Aorta (tissue), 5 donors: Measurements from ENCODE around the gene DLG1. TPM values are rescaled to one million over a fixed set of nuclear protein-coding genes. Genes with fewer than 3 reads are reported as not detected.

Experiments used
- ATAC-seq: fragments of 200-7000 bp; cut with Tn5 transposase; one replicate; pipeline ENCODE4 v1.9.1; 2022; ENCODE audit warnings: moderate library complexity; ENCODE audit not compliant: low FRiP score
- DNase-seq, 2 donors: peaks; one replicate each; pipeline ENCODE4 v3.0.0-alpha.2; 2020
- H3K27ac ChIP-seq, 2 donors: one replicate each; pipeline ENCODE4 v1.5.1; 2013; ENCODE audit warnings: low read length in 2 of 2, mild to moderate bottlenecking in 2 of 2, moderate library complexity in 2 of 2, control low read depth in 1 of 2, inconsistent platforms in 1 of 2, low read depth in 1 of 2
- H3K27me3 ChIP-seq, 2 donors: one replicate each; pipeline ENCODE4 v1.6.1; 2013; ENCODE audit warnings: control low read depth in 1 of 2, low read length in 1 of 2, mild to moderate bottlenecking in 1 of 2, moderate library complexity in 1 of 2; ENCODE audit not compliant: insufficient read depth in 2 of 2, control insufficient read depth in 1 of 2
- H3K36me3 ChIP-seq, 2 donors: one replicate each; pipeline ENCODE4 v1.6.1; 2013; ENCODE audit warnings: control low read depth in 1 of 2, low read length in 1 of 2, mild to moderate bottlenecking in 1 of 2; ENCODE audit not compliant: insufficient read depth in 2 of 2, control insufficient read depth in 1 of 2
- H3K4me1 ChIP-seq, 2 donors: one replicate each; pipeline ENCODE4 v1.6.1; 2013; ENCODE audit warnings: low read length in 2 of 2, control low read depth in 1 of 2, mild to moderate bottlenecking in 1 of 2, moderate library complexity in 1 of 2; ENCODE audit not compliant: insufficient read depth in 2 of 2, control insufficient read depth in 1 of 2
- H3K4me3 ChIP-seq, 2 donors: one replicate each; pipeline ENCODE4 v1.5.1; 2013; ENCODE audit warnings: low read length in 2 of 2, control low read depth in 1 of 2, mild to moderate bottlenecking in 1 of 2
- H3K9me3 ChIP-seq: one replicate; pipeline ENCODE4 v1.6.1; 2013; ENCODE audit warnings: mild to moderate bottlenecking, low read length; ENCODE audit not compliant: control insufficient read depth
- WGBS, 2 donors: extraction: QIAGEN DNeasy Blood & Tissue Kit; methylation state at CpG; one replicate each; pipeline ENCODE4 v1.1.7; 2013; 5-methylcytosine and 5-hydroxymethylcytosine counted together
- intact Hi-C, 2 donors: fragments of 100-400 bp; cut with DNase I; formaldehyde crosslinking; loops; one replicate each; pipeline versions ENCODE4 v1.14.2 to v1.15.0; 2022
- polyA plus RNA-seq, 2 donors: library from polyadenylated mRNA; stranded (reverse); fragments of 200-250 nt; gene quantifications; one replicate each; pipeline ENCODE4 v1.2.3, GENCODE V29; 2013
- total RNA-seq, 2 donors: library from RNA; stranded (reverse); fragmentation: NEBNext Ultra II Directional; extraction: Animal tissue kit (Norgen Biotek cat#: 25700); gene quantifications; one replicate each; pipeline ENCODE4 v1.2.1, GENCODE V29; 2021
- donor health status: healthy with polysubstance abuse.
- donor health status: Bipolar disorder and iron deficiency.
- donor health status: DM: no; HTN: no; CAD: no.
- donor health status: DM: no; HTN: no; CAD: no.
- donor health status: DM: yes; HTN: yes; CAD: no.

The DLG1 gene
- total and polyA plus RNA-seq, 4 donors: 21.2 to 100 (median 51.9) TPM

DNA sequence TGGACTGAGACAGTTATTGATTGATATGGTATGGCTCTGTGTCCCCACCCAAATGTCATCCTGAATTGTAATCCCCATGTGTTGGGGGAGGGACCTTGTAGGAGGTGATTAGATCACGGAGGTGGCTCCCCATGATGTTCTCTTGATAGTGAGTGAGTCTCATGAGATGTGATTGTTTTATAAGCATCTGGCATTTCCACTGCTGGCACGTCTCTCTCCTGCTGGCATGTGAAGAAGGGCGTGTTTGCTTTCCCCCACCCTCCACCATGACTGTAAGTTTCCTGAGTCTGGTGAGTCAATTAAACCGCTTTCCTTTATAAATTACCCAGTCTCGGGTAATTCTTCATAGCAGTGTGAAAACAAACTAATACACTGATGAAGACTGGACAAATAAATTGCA is 163.2 kb downstream of the DLG1 start:
- ATAC-seq (no peak), DNase-seq (no peak)
- no peaks in the 10 kb centered on the region for H3K4me1 ChIP-seq
- no peaks in the 10 kb centered on the region for H3K9me3 ChIP-seq
- no peak overlapping the region for H3K27ac ChIP-seq
- intact Hi-C loops: no loop called here
- no peaks in the 10 kb centered on the region for H3K27me3 ChIP-seq
- no peak overlapping the region for H3K4me3 ChIP-seq
- WGBS, 2 donors: 84 to 87% methylated on average over 5 of the region's 5 CpGs
- H3K36me3 ChIP-seq: peaks cover 3 to 4% of the 10 kb centered on the region in 2 donors

DNA sequence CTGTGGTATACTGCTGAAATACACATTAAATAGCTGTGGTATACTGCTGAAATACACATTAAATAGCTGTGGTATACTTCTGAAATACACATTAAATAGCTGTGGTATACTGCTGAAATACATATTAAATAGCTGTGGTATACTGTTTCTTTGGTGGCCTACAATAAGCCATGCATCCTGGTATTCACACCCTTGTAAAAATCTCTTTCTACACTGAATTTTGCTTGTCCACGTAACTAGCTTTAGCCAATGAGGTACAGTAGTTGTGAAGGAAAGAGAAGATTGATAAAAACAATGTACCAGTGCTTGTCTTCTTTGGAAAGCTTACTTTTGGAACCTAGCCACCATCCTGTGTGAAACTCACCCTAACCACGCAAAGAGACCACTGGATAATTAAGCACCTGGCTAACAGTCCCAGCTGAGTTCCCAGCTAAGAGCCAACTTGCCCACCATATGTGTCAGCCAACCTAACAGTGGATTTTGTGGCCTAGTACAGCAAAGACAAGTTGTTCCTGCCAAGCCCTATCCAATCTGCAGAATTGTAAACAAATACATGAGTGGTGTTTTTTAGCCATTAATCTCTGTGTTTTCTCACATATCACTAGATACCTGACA is 165.4 kb downstream of the DLG1 start:
- H3K4me1 ChIP-seq: no peaks in the 10 kb centered on the region
- H3K27me3 ChIP-seq: no peaks in the 10 kb centered on the region
- no peak overlapping the region for H3K4me3 ChIP-seq
- intact Hi-C loops: no loop called here
- ATAC-seq (no peak), DNase-seq (no peak)
- H3K36me3 ChIP-seq: peaks cover 3 to 4% of the 10 kb centered on the region in 2 donors
- no peaks in the 10 kb centered on the region for H3K9me3 ChIP-seq
- no peak overlapping the region for H3K27ac ChIP-seq
- WGBS, 2 donors: 87 to 94% methylated on average over 2 of the region's 2 CpGs

DNA sequence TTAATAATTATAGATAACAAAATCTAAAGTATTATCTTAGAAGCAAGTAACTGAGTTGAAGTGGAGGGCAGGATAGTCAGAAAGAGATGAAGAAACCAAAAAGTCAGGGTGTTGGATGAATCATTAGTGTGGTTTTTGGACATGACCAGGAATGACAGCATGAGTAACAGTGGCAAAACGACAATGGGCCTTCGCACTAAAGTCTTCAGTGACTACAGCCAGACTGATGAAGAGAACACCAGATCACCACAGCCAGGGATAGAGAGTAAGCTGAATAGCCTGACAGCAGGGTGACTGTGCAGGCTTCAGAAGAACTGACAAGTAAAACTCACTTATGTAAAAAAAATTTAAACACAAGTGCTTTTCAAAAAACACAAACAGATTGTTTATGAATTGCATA is 172.8 kb downstream of the DLG1 start:
- no peaks in the 10 kb centered on the region for H3K4me1 ChIP-seq
- no peaks in the 10 kb centered on the region for H3K27me3 ChIP-seq
- peaks cover 0 to 2% of the 10 kb centered on the region in 2 donors for H3K36me3 ChIP-seq
- intact Hi-C loops: no loop called here
- no peak for DNase-seq
- ATAC-seq: no peak
- H3K27ac ChIP-seq: no peak overlapping the region
- 74 to 82% methylated on average over 2 of the region's 2 CpGs for WGBS, 2 donors
- H3K4me3 ChIP-seq: no peak overlapping the region
- no peaks in the 10 kb centered on the region for H3K9me3 ChIP-seq

DNA sequence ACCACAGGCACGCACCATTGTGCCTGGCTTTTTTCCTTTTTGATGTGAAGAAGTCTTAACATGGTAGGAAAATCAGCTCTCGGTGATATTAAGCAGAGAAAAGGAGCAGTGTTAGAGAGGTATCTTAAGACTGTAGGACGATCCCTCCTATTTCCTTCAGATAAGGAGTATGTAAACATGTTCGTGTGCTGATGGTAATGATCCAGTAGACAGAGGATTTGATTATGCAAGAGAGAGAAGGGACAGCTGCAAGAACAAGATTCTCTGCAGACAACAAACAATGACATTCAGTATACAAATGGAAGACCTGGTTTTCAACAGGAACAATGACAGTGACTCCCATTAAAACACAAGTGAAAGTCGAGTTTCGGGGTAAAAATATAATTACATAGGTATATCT is 173.7 kb downstream of the DLG1 start:
- H3K4me1 ChIP-seq: no peaks in the 10 kb centered on the region
- intact Hi-C loops: no loop called here
- H3K36me3 ChIP-seq: peaks cover 0 to 2% of the 10 kb centered on the region in 2 donors
- H3K27ac ChIP-seq: no peak overlapping the region
- WGBS, 2 donors: 92 to 94% methylated on average over 6 of the region's 6 CpGs
- H3K4me3 ChIP-seq: no peak overlapping the region
- H3K27me3 ChIP-seq: no peaks in the 10 kb centered on the region
- ATAC-seq (no peak), DNase-seq (no peak)
- H3K9me3 ChIP-seq: no peaks in the 10 kb centered on the region

DNA sequence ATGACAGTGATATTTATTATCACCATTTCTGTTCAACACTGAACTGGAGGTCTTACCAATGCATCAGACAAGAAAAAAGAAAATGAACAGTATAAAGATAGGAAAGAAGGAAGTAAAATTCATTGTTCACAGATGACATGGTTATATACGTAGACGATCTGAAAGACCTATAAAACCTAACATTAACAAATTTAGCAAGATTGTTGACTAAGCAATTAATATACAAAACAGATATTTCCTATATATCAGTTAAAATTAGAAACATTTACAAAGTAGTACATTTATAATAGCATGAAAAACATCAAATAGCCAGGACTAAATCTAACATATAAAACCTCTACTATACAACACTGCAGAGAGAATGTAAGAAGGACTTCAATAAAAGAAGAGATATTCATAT is 176.0 kb downstream of the DLG1 start:
- no peak overlapping the region for H3K27ac ChIP-seq
- no peak overlapping the region for H3K4me3 ChIP-seq
- H3K9me3 ChIP-seq: no peaks in the 10 kb centered on the region
- intact Hi-C loops: no loop called here
- 48 to 71% methylated on average over 2 of the region's 2 CpGs for WGBS, 2 donors
- peaks cover 0 to 2% of the 10 kb centered on the region in 2 donors for H3K36me3 ChIP-seq
- DNase-seq: no peak
- no peaks in the 10 kb centered on the region for H3K27me3 ChIP-seq
- H3K4me1 ChIP-seq: no peaks in the 10 kb centered on the region
- no peak for ATAC-seq

DNA sequence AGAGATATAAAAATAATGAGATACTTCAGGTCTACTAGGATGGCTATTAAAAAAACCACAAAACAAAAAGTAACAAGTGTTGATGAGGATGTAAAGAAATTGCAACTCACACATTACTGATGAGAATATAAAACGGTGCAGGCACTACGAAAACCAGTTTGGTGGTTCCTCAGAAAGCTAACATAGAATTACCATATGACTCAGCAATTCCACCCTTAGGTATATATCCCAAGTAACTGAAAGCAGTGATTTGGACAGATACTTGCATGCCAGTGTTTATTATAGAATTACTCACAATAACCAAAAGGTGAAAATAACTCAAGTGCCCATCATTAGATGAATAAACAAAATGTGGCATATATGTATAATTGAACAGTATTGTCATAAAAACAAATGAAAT is 181.3 kb downstream of the DLG1 start:
- H3K27ac ChIP-seq: no peak overlapping the region
- DNase-seq: no peak
- 80 to 92% methylated on average over 2 of the region's 2 CpGs for WGBS, 2 donors
- H3K27me3 ChIP-seq: no peaks in the 10 kb centered on the region
- intact Hi-C loops: no loop called here
- H3K4me1 ChIP-seq: no peaks in the 10 kb centered on the region
- H3K4me3 ChIP-seq: no peak overlapping the region
- H3K9me3 ChIP-seq: no peaks in the 10 kb centered on the region
- ATAC-seq: no peak
- H3K36me3 ChIP-seq: no peaks in the 10 kb centered on the region

DNA sequence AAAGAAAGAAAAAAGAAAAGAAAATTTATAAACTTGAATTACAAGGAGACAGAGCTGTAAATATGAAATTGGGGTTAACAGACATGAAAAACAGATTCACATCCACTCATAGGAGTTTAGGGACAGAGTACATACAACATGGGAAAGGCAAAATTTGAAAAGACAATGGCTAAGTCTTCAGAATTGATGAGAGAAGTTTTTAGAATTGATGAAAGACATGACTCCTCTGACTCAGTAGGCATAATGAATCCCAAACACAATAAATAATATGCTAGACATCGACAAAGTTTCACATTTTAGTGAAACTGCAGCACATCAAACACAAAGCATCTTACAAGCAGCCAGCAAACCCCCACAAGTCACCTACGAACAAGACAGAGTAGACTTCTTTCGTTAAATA is 184.4 kb downstream of the DLG1 start:
- Histone ChIP-seq H3K36me3 (no peaks in the 10 kb centered on the region), H3K9me3 (no peaks in the 10 kb centered on the region), H3K27me3 (no peaks in the 10 kb centered on the region), H3K27ac (no peak overlapping the region), H3K4me3 (no peak overlapping the region), H3K4me1 (no peaks in the 10 kb centered on the region)
- DNase-seq (no peak), ATAC-seq (no peak)
- intact Hi-C loops: no loop called here
- WGBS, 2 donors: 96% methylated on average over 3 of the region's 3 CpGs

DNA sequence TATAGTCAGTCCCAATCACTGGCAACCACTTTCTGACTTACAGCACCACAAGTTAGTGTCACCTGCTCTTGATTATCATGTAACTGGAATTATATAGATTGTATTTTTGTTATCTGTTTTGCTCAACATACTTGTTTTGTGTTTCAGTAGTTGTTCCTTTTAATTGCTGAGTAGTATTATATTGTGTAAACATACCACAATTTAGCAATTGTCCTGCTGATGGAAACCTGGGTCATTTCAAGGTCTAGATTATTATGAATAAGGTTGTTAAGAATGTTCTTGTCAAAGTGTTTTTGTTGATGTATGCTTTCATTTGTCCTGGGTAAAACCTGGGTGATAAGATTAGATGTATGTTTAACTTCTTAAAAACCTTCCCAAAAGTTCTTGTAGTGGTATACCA is 186.7 kb downstream of the DLG1 start:
- H3K9me3 ChIP-seq: no peaks in the 10 kb centered on the region
- intact Hi-C loops: no loop called here
- H3K4me3 ChIP-seq: no peak overlapping the region
- DNase-seq: no peak
- H3K4me1 ChIP-seq: no peaks in the 10 kb centered on the region
- no peaks in the 10 kb centered on the region for H3K36me3 ChIP-seq
- H3K27ac ChIP-seq: no peak overlapping the region
- no peak for ATAC-seq
- H3K27me3 ChIP-seq: no peaks in the 10 kb centered on the region

DNA sequence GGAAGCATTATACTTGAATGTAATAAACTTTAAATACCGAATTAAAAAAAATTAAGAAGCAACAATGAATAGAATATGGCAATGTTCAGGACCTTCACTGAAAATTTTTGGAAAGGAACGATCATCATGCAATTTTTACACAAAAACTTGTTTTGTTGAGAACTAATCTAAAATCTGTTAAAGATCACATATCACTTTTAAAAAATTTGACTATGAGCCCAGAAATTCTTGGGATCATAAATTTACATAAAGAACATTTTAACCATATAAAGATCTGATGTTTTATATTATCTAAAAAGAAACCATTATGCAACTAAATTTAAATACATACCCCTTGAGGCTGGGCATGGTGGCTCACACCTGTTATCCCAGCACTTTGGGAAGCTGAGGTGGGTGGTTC is 192.6 kb downstream of the DLG1 start:
- intact Hi-C loops: no loop called here
- Histone ChIP-seq H3K4me3 (no peak overlapping the region), H3K27me3 (no peaks in the 10 kb centered on the region), H3K9me3 (no peaks in the 10 kb centered on the region), H3K36me3 (no peaks in the 10 kb centered on the region), H3K27ac (no peak overlapping the region), H3K4me1 (no peaks in the 10 kb centered on the region)
- no peak for DNase-seq
- WGBS, 2 donors: 59 to 71% methylated on average over 2 of the region's 2 CpGs
- ATAC-seq: no peak
